Endothelial cell of umbilical vein (primary cell): ENCODE results near the gene ABAT. TPM values are rescaled to one million over a fixed set of nuclear protein-coding genes. Genes with fewer than 3 reads are reported as not detected.

ENCODE experiments used
- BruUV-seq: library from RNA; stranded (reverse); fragments of 400-500 nt; replicated peaks from 2 replicates; lab custom pipeline; 2021; lab: Mats Ljungman, UMichigan
- CTCF ChIA-PET: fragments of 300-600, 350-600 bp; sonication (Branson Sonifier 250); formaldehyde crosslinking; loops from one replicate; lab custom pipeline; 2021; ENCODE audit warnings: antibody characterized with exemption, inconsistent platforms; lab: Charles Lee
- POLR2A ChIA-PET: fragments of 300-600, 350-600 bp; sonication (Branson Sonifier 250); formaldehyde crosslinking; loops from one replicate; lab custom pipeline; 2021; ENCODE audit warnings: antibody characterized with exemption, inconsistent platforms; lab: Charles Lee
- DNase-seq: peaks from one replicate; pipeline ENCODE4 v3.0.0-alpha.2; 2011; ENCODE audit warnings: low read depth, low spot score
- FAIRE-seq: peaks from 2 replicates; lab custom pipeline; 2011; peaks lifted over from hg19 to GRCh38; lab: Jason Lieb, UNC
- H2AFZ ChIP-seq: 2 replicates; pipeline ENCODE4 v1.6.0; 2012; ENCODE audit warnings: low read depth, low read length, control low read depth, inconsistent platforms
- H3K27ac ChIP-seq: 2 replicates; pipeline ENCODE4 v1.5.1; 2011; ENCODE audit warnings: low read depth, mild to moderate bottlenecking, control low read depth, low read length, moderate library complexity; ENCODE audit not compliant: insufficient read depth
- H3K27me3 ChIP-seq, 2 experiments: 2 replicates each; pipeline versions ENCODE4 v1.6.0 to v1.6.1; 2011; ENCODE audit warnings: low read length in 2 of 2, mixed read lengths in 1 of 2; ENCODE audit not compliant: control insufficient read depth in 2 of 2, insufficient read depth in 2 of 2
- H3K36me3 ChIP-seq, 2 experiments: 2 replicates in 1 of 2; 3 replicates in 1 of 2; pipeline ENCODE4 v1.5.1; 2011; ENCODE audit warnings: low read length in 2 of 2, mild to moderate bottlenecking in 1 of 2, moderate library complexity in 1 of 2; ENCODE audit not compliant: control insufficient read depth in 2 of 2, insufficient read depth in 2 of 2; ENCODE audit errors: extremely low read depth in 1 of 2
- H3K4me1 ChIP-seq: 3 replicates; pipeline ENCODE4 v1.5.1; 2011; ENCODE audit warnings: mild to moderate bottlenecking, low read length; ENCODE audit not compliant: control insufficient read depth, insufficient read depth; ENCODE audit errors: extremely low read depth
- H3K4me2 ChIP-seq: 2 replicates; pipeline ENCODE4 v1.6.1; 2011; ENCODE audit warnings: low read length, control low read depth, mixed read lengths; ENCODE audit not compliant: insufficient read depth
- H3K4me3 ChIP-seq, 3 experiments: fragments of 200-600 bp in 1 of 3; sonication (generic), shearing (Covaris generic) in 1 of 3; replicated peaks in 1 of 3; 2 replicates each; pipeline ENCODE4 v1.5.1; 2011 to 2016; ENCODE audit warnings: control low read depth in 3 of 3, low read length in 3 of 3, mild to moderate bottlenecking in 2 of 3, inconsistent platforms in 1 of 3, low read depth in 1 of 3, moderate library complexity in 1 of 3; ENCODE audit not compliant: insufficient read depth in 1 of 3
- H3K79me2 ChIP-seq: 2 replicates; pipeline ENCODE4 v1.6.0; 2012; ENCODE audit warnings: low read length, inconsistent platforms; ENCODE audit not compliant: control insufficient read depth, insufficient read depth
- H3K9ac ChIP-seq: replicated peaks from 2 replicates; pipeline ENCODE3; 2011; ENCODE audit warnings: low read length, control low read depth; ENCODE audit not compliant: insufficient read depth; ENCODE audit errors: extremely low read depth
- H3K9me1 ChIP-seq: replicated peaks from 3 replicates; pipeline ENCODE4 v1.6.0; 2011; ENCODE audit warnings: mild to moderate bottlenecking, low read length; ENCODE audit not compliant: control insufficient read depth, insufficient read depth; ENCODE audit errors: extremely low read depth
- H3K9me3 ChIP-seq: replicated peaks from 2 replicates; pipeline ENCODE4 v1.5.1; 2012; ENCODE audit warnings: low read length, inconsistent platforms; ENCODE audit not compliant: control insufficient read depth, insufficient read depth
- H4K20me1 ChIP-seq: replicated peaks from 2 replicates; pipeline ENCODE3; 2011; ENCODE audit warnings: mild to moderate bottlenecking, low read length; ENCODE audit not compliant: control insufficient read depth, insufficient read depth; ENCODE audit errors: extremely low read depth
- CTCF ChIP-seq, 2 donors: IDR thresholded peaks; 1 replicate in 1 of 2; 2 replicates in 1 of 2; pipeline ENCODE4 v1.5.1; 2011; ENCODE audit warnings: low read length in 2 of 2, mild to moderate bottlenecking in 2 of 2, moderate library complexity in 2 of 2, control low read depth in 1 of 2, inconsistent platforms in 1 of 2, low read depth in 1 of 2; ENCODE audit not compliant: insufficient read depth in 1 of 2; ENCODE audit errors: extremely low read depth in 1 of 2
- EZH2 ChIP-seq: IDR thresholded peaks from 2 replicates; pipeline ENCODE4 v1.6.1; 2012; ENCODE audit warnings: borderline replicate concordance, low read depth, mild to moderate bottlenecking, moderate library complexity, low read length, inconsistent platforms; ENCODE audit not compliant: severe bottlenecking
- FOS ChIP-seq: IDR thresholded peaks from 2 replicates; pipeline ENCODE4 v1.6.1; 2011; ENCODE audit warnings: mild to moderate bottlenecking, low read length, moderate library complexity, borderline replicate concordance; ENCODE audit not compliant: insufficient read depth
- GATA2 ChIP-seq: IDR thresholded peaks from 2 replicates; pipeline ENCODE4 v1.7.0; 2011; ENCODE audit warnings: low read depth, mild to moderate bottlenecking, moderate library complexity, mixed read lengths, low read length; ENCODE audit not compliant: insufficient read length, insufficient read depth
- JUN ChIP-seq: IDR thresholded peaks from 2 replicates; pipeline ENCODE4 v1.6.1; 2011; ENCODE audit warnings: borderline replicate concordance, low read depth; ENCODE audit not compliant: insufficient read length, insufficient read depth
- MAX ChIP-seq: IDR thresholded peaks from 2 replicates; pipeline ENCODE4 v1.6.1; 2011; ENCODE audit not compliant: insufficient read depth, insufficient read length
- MYC ChIP-seq: IDR thresholded peaks from one replicate; pipeline ENCODE4 v1.6.1; 2011; ENCODE audit warnings: mild to moderate bottlenecking, low read depth, low read length
- POLR2A ChIP-seq: IDR thresholded peaks from 2 replicates; pipeline ENCODE4 v1.6.1; 2012; ENCODE audit warnings: low read depth, mild to moderate bottlenecking, control low read depth, low read length
- POLR2AphosphoS5 ChIP-seq: IDR thresholded peaks from 2 replicates; pipeline ENCODE4 v1.6.1; 2012; ENCODE audit warnings: low read depth, mild to moderate bottlenecking, control low read depth, low read length, moderate library complexity; ENCODE audit not compliant: insufficient read depth
- dilution Hi-C: fragments of 300-500 bp; cut with MboI; formaldehyde crosslinking; loops from one replicate; pipeline ENCODE4 v1.15.0; 2019; ENCODE audit warnings: low sequenced_read_pairs; ENCODE audit not compliant: extremely low pct_ligation_motif_present
- intact Hi-C: fragments of 100-400 bp; cut with micrococcal nuclease; formaldehyde crosslinking; loops from one replicate; pipeline ENCODE4 v1.10.0; 2022
- polyA plus RNA-seq, 4 experiments: library from polyadenylated mRNA; depleted of rRNA in 3 of 4; stranded (reverse) in 3 of 4; unstranded in 1 of 4; fragments of >200 nt; gene quantifications; 2 replicates each; pipeline versions ENCODE4 v1.2.1 to v1.2.3, GENCODE V29; 2011 to 2012; ENCODE audit warnings: missing spikeins in 1 of 4
- total RNA-seq: library from RNA; stranded (reverse); gene quantifications from 2 replicates; pipeline ENCODE4 v1.2.3, GENCODE V29; 2021

The ABAT gene
- total and polyA plus RNA-seq, 2 donors (not counting 3 experiments of a cell fraction or from before 2014, with no cell fraction given) = 1.3 to 1.4 TPM

- Histone ChIP-seq H3K79me2 (no peaks in the 10 kb centered on the region), H4K20me1 (no peaks in the 10 kb centered on the region), H3K4me3 (no peak overlapping the region), H3K4me2 (no peak overlapping the region), H3K9me3 (no peaks in the 10 kb centered on the region), H3K27me3 (no peaks in the 10 kb centered on the region), H3K36me3 (peaks cover 24 to 55% of the 10 kb centered on the region in 2 experiments), H3K9me1 (no peaks in the 10 kb centered on the region), H3K27ac (no peak overlapping the region), H2AFZ (no peak overlapping the region), H3K4me1 (no peaks in the 10 kb centered on the region), H3K9ac (no peak overlapping the region)
- ChIA-PET POLR2A (no interaction called here), CTCF (interaction anchor here (0.6 to 0.9 kb wide), 2 partner anchors 13 to 24 kb away, joined by 3 read pairs; no protein-coding TSS in a partner anchor)
- no TSS peak for BruUV-seq
- intact Hi-C loops (no loop called here), dilution Hi-C loops (no loop called here)
- DNase-seq = no peak
- TF ChIP-seq CTCF (IDR thresholded peaks at IDR 0.05; ENCODE audit: extremely low read depth in 1 of 2, insufficient read depth in 1 of 2, low read depth in 1 of 2, low read length in 2 of 2) (peak; percentile 21 to 22), JUN (no peak)
- no peak for FAIRE-seq
These were observed 39.3 kb upstream of the ABAT start for GRCh38 chr16:8634991-8635736.

DNA sequence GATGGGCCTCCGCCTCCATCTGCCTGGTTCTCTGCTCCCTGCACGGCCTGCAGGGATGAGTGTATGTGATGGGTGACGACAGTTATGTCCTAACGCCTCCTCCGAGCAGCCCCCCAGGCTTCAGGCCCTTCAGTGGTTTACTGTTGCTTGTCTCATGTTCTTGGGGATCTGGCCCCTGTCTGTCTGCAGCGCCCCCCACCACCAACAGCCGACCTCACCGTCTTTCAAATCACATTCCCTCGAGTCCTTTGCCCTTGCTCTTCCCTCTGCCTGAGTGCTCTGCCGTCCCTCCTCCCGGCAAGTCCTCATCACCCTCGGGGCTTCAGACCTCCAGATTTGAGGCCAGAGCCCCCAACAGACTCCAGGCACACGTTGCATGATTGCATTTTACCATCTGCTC is 34.7 kb upstream of the ABAT start:
- no peak overlapping the region for H3K4me2 ChIP-seq
- no peaks in the 10 kb centered on the region for H3K79me2 ChIP-seq
- no TSS peak for BruUV-seq
- dilution Hi-C loops (no loop called here), intact Hi-C loops (no loop called here)
- H3K9me3 ChIP-seq = no peaks in the 10 kb centered on the region
- no peak for FAIRE-seq
- peaks cover 31 to 61% of the 10 kb centered on the region in 2 experiments for H3K36me3 ChIP-seq
- no peaks in the 10 kb centered on the region for H4K20me1 ChIP-seq
- TF ChIP-seq FOS = no peak
- no peak for TF ChIP-seq CTCF (IDR thresholded peaks at IDR 0.05; ENCODE audit: extremely low read depth in 1 of 2, insufficient read depth in 1 of 2, low read depth in 1 of 2, low read length in 2 of 2)
- TF ChIP-seq POLR2A = no peak
- no peak for TF ChIP-seq MAX
- no peak for TF ChIP-seq MYC
- TF ChIP-seq POLR2AphosphoS5 = no peak
- no peak for TF ChIP-seq EZH2
- no peak for TF ChIP-seq JUN
- TF ChIP-seq GATA2 = no peak
- no peak overlapping the region for H3K9ac ChIP-seq
- H2AFZ ChIP-seq = no peak overlapping the region
- no peaks in the 10 kb centered on the region for H3K9me1 ChIP-seq
- no peaks in the 10 kb centered on the region for H3K27me3 ChIP-seq
- no peak for DNase-seq
- ChIA-PET POLR2A (no interaction called here), CTCF (no interaction called here)
- H3K4me1 ChIP-seq = no peaks in the 10 kb centered on the region
- no peak overlapping the region for H3K27ac ChIP-seq
- H3K4me3 ChIP-seq = no peak overlapping the region
